Vagina (tissue), 2 donors: Measurements from ENCODE around the gene BAG5.
A peak's percentile ranks its signal among the peaks of the same experiment; 100 is the strongest.

Experiments
- CTCF ChIP-seq, 3 experiments: fragments of 450-650 bp in 2 of 3; fragments of 200-600 bp in 1 of 3; sonication (generic) in 1 of 3; IDR thresholded peaks; one replicate each; pipeline ENCODE4 v1.5.1; 2017 to 2019; ENCODE audit warnings: antibody characterized with exemption in 3 of 3, mild to moderate bottlenecking in 2 of 3, moderate library complexity in 2 of 3
- POLR2A ChIP-seq, 2 donors: fragments of 450-650 bp; IDR thresholded peaks; one replicate each; pipeline ENCODE4 v1.6.1; 2017; ENCODE audit warnings: antibody characterized with exemption in 2 of 2, mild to moderate bottlenecking in 2 of 2, moderate library complexity in 2 of 2
- POLR2AphosphoS5 ChIP-seq, 2 donors: sonication (generic); formaldehyde crosslinking; IDR thresholded peaks; one replicate each; pipeline ENCODE4 v1.9.0; 2017; ENCODE audit warnings: antibody characterized with exemption in 2 of 2, mild to moderate bottlenecking in 2 of 2, low read depth in 1 of 2; ENCODE audit not compliant: insufficient read depth in 1 of 2

- TF ChIP-seq CTCF (IDR thresholded peaks at IDR 0.05) (no peak), POLR2A (IDR thresholded peaks at IDR 0.05) (no peak), POLR2AphosphoS5 (IDR thresholded peaks at IDR 0.05; ENCODE audit: insufficient read depth in 1 of 2, low read depth in 1 of 2) (peak; percentile 23 to 24)
Measured at GRCh38 chr14:103581954-103582703, 19.7 kb upstream of the BAG5 start.
